ENCODE results near the gene TP73.

Gene TP73

DNA sequence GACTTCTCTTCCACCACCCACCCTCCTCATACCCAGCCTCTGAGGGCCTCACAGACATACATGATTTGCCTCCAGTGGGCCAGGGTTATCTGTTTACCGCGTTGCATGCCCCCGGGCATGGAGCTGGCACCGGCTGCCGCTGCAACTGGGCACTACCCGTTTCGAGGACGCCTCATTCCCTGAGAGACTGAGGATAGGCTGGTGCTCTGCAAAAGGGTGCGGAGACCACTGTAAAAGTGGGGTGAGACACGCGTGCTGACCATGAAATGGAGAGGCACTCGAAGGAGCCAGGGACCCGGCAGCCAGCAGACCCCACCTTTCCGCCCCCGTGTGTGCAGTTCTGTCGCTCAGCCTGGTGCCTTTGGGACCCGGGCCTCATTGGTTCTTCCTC, 20.6 kb downstream of the TP73 start:
- DNase-seq (ENCODE audit: low read depth in 2 of 2), result no peak

GRCh38 chr1:3673381-3674099, 21.2 kb downstream of the TP73 start:
- DNase-seq (ENCODE audit: low read depth in 2 of 2), result no peak

DNA sequence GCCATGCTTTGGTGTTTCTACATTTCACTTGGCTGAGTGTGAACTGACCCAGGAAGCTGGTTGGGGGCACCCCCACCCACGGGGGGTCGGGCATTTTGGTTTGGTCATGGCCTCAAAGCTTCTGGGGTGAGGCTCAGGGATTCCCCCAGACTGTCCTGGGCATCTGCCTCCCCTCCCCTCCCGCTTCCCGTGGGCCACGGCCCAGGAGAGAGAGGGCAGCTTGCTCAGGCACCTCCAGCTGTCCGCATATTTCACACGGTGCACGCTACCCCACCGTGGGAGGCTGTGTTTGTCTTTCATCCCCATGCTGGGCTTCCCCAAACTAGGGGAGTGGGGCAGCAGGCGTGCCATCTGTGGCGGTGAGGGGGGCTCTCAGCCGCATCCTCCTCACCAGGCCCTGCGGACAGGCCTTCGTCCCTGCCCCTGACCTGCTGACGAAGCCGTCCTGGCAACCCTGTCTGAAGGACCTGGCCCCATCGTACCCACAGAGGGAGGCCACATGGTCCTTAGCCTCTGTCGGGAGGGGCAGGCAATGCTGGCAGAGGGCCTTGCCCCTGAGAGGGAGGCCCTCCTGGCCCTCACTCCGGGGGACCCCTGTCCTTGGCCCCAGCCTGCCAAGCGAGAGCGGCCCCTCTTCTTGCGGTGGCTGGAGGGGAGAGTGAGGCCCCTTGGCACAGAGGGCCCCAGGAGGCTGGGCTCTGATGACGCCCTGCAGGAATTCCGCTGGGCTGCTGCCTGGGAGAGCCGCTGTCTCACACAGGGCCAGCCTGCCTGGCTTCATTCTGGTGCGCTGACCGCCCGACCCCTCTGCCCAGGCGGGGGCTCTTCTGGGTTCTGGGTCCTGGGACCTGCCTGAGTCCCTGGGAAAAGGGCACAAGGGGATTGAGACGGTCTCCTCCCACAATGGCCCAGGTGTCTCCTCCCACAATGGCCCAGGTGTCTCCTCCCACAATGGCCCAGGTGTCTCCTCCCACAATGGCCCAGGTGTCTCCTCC, 22.1 kb downstream of the TP73 start:
- no peak for DNase-seq (ENCODE audit: low read depth in 2 of 2)

DNA sequence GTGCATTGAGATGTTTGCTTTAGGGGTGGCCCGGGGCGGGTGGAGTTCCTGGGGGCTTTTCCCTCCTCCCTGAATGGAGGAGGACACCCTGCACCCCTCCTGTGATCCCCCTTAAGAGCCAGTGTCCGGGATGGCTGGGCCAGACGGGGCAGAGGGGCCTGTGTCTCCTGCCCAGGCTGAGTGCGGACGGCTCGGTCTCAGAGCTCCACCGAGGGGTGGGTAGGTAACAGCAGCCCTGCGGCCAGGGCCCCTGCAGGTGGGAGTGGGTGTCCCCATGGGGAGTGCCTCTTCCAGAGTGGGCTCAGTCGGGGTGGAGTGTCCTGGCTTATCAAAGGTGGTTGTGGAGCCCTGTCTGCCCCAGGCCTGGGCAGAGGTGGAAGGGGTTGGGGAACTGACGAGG, 23.1 kb downstream of the TP73 start:
- no peak for DNase-seq (ENCODE audit: low read depth in 2 of 2)

DNA sequence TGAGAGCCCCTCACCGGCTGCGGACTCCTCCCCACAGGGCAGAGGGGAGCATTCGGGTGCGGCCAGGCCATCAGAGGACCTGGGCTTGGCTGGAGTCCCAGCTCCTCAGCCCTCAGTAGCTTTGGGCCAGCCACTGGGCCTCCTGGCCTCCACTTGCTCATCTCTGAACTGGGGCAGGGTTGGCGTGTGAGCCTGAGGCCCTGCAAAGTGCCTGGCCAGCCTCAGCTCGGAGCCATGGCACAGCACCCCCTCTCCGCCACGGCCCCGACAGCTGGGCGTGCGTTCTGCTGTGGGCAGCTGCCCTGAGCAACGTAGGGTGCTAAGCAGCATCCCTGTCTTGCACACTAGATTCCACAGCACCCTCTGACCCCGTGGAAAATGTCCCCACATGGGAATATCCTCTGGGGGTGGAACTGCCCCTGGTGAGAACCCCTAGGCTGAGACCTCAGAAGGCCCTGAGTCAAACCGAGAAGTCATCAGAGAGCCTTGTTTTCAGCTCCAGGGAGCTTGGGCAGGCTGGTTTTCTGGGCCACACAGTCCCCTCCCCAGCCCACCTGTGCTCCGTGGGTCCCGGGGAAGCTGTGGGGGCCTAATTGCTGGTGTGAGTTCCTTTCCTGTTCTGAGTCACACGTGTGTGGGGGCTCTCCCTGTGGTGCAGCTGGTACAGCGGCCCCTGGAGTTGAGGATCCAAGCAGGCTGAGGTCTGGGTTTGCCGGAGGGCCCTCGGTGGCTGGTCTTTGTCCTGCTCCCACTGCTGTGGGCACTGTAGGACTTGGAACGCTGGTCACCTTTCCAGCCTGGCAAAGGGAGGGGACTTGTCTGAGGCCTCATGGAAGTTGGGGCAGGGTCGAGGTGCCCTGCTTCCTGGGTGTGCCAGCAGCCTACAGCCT, 24.5 kb downstream of the TP73 start:
- no peak for DNase-seq (ENCODE audit: low read depth in 2 of 2)

GRCh38 chr1:3677484-3677883, 25.2 kb downstream of the TP73 start:
- DNase-seq (ENCODE audit: low read depth in 2 of 2), result no peak

DNA sequence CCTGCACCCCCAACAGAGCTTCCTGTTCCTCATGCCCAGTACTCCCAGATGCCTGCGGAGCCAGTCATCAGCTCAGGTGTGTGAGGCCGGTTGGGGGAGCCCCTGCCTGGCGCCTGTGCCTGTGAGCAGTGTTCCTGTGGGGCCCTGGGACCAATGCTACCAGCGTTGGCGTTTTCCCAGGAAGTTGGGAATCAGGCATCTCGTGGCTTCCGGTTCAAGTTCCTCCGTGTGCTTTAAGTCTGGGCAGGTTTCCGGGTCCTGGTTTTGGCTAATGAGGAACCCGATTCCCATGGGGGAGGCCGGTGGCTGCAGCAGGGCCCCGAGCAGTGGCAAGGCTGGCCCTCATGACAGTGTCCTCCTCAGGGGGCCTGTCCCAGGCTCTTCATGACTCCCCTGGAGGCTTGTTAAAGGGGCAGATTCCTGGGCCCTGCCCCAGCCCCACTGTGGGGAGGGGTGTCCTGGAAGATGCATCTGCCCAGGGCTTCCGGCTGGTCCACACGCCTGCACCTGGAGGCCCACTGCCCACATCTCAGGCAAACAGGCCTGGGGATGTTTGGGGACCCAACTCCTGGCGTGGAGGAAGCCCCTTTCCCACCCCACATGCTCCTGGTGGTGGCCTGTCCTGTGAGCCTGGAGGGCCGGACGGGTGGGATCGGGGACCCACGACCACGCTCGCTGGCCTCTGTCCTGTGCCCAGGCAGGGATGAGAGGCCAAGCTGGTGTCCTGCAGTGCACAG, 26.2 kb downstream of the TP73 start:
- DNase-seq (ENCODE audit: low read depth in 2 of 2), result no peak

GRCh38 chr1:3679098-3679555, 26.8 kb downstream of the TP73 start:
- DNase-seq (ENCODE audit: low read depth in 2 of 2), result no peak

DNA sequence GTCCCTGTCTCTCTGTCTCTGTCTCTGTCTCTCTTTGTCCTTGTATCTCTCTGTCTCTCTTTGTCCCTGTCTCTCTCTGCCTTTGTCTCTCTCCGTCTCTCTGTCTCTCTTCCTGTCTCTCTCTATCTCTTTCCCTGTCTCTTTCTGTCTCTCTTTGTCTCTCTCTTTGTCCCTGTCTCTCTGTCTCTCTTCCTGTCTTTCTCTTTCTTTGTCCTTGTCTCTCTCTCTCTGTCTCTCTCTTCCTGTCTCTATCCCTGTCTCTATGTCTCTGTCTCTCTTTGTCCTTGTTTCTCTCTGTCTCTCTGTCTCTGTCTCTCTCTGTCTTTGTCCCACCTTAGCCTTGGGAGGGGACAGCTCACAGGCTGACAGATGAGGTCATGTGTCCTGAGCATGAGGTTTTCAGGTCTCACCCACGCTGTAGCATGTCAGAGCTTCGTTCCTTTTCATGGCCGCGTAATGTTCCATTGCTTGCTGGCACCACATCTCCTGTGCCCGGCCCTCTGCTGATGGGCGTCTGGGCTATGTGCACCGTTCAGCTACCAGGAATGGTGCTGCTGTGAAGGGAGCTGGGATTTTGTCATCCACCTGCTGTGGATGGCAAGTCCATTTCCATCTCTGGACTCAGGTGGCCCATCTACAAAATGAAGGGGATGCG, 27.6 kb downstream of the TP73 start:
- no peak for DNase-seq (ENCODE audit: low read depth in 2 of 2)

DNA sequence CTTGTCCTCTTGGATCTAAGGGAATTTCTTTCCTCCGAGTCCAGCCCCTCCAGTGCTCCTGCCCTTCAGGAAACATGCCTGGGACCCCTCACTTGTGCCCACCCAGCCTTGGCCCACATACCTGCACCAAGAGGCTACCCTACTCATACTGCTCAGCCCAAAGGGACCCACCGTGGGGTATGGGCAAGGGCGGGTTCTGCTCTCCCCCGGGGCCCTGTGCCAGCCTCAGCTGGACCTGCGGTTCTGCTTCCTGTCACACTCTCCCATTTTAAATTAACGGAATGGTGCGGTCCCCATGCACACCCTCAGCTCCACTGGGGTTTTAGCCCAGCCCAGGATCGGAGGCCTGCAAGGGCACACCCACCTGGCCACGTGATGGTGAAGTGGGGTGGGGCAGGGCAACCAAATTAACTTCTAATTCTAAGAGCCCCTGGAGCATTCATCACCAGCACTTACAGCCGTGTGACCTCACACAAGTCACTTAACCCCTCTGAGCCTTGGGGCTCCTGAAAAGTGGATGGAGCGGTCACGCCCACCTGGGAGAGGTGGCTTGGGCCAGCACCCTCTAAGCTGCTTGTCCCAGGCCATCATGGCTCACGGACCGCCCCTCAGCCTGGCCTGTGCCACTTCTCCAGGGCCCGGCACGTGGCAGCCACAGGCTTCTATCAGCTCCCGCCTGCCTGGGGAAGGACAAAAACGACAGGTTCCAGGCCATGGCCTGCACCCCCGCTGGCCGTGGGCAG, 28.3 kb downstream of the TP73 start:
- DNase-seq (ENCODE audit: low read depth in 2 of 2), result no peak

- no peak for DNase-seq (ENCODE audit: low read depth in 2 of 2)
These were observed 29.0 kb downstream of the TP73 start for GRCh38 chr1:3681231-3681897.

DNA sequence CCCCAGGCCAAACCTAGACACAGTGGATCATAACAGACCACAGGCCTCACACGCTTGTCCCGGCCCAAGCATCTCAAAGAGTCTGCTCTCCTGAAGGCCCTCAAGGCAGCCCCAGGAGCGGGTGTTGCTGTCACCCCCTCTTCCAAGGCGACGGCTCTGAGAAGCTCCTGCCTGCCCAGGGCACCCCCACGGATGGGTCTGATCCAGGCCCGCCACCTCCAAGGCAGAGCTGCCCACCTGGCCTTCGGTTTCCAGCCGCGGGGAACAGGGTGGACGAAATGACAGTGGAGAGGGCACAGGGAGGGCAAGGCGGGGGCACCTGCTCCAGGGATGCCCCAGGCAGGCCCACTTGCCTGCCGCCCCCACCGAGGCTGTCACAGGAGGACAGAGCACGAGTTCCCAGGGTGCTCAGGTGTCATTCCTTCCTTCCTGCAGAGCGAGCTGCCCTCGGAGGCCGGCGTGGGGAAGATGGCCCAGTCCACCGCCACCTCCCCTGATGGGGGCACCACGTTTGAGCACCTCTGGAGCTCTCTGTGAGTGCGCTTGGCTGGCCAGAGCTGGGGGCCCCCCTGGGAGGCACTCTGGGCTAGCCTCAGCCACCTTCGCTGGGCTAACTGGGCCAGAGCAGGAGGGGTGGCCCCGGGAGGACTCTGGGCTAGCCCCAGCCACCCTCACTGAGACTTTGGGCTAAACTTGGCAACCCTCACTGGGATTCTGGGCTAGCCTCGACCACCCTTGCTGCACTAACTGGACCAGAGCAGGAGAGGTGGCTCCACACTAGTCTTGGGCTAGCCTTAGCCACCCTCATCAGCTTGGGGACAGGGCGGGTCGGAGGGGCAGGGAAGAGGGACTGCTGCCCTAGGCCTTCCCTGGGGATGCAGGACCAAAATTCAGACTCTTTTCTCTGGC, 29.8 kb downstream of the TP73 start:
- DNase-seq (ENCODE audit: low read depth in 2 of 2), result no peak

GRCh38 chr1:3683197-3683596, 30.9 kb downstream of the TP73 start:
- DNase-seq (ENCODE audit: low read depth in 2 of 2), result no peak

- DNase-seq (ENCODE audit: low read depth in 2 of 2), result no peak
These were observed 31.7 kb downstream of the TP73 start for GRCh38 chr1:3683992-3684391.

GRCh38 chr1:3685222-3685621, 32.9 kb downstream of the TP73 start:
- no peak for DNase-seq (ENCODE audit: low read depth in 2 of 2)

DNA sequence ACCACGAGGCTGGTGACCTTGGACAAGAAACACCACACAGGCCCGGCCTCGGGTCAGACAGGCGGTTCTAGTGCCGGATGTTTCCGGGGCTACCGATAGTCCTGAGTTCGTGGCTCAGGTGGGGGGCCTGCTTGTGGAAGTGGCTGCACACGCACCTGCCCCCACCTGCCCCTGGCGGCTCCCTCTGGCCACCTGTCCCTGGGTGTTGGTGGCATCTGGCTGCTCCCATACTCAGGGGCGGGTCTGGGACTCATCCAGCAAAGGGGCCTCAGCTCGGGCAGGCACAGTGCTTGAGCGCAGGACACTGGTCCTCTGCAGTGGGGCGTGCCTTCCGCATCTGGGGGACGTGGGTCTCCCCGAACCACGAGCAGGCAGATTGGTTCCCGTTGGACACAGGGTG, 33.6 kb downstream of the TP73 start:
- no peak for DNase-seq (ENCODE audit: low read depth in 2 of 2)

DNA sequence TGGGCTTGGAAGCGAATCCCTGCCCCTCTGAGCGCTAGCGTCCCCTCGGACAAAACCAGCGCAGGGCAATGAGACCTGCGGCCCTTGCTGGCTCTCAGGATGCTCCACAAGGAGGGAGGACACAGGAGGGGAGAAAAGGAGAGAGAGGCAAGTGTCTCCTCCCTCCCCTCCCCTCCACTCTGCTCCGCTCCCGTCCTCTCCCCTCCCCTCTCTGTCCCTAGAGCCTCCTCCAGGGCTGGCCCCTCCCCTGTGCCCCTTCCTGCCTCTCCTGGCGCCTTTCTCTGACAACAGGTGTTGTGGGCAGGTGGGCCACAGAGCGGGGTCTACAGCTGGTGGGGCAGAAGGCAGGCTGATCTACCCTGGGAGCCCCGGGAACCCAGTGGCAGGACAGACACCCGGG, 35.2 kb downstream of the TP73 start:
- DNase-seq (ENCODE audit: low read depth in 2 of 2), result no peak
